ENCODE data around the gene COMMD8.
"Not testable (repeated sequence)": the region's sequence is repeated elsewhere in the genome, so short reads cannot be mapped to it uniquely, and the experiment has no call there.

The COMMD8 gene

GRCh38 chr4:47463235-47463956 lies at the start of gene COMMD8:
TSS of gene COMMD8 (minus strand) at chr4:47463702. CDS start at chr4:47463651, 51 bp downstream.
- peak; percentile 96 for DNase-seq

GRCh38 chr4:47510506-47511143 lies 47.1 kb upstream of the COMMD8 start:
- no peak for DNase-seq

- DNase-seq: no peak
These were observed 42.2 kb upstream of the COMMD8 start for GRCh38 chr4:47505666-47506065.

- DNase-seq: no peak
These were observed 41.6 kb upstream of the COMMD8 start for GRCh38 chr4:47505147-47505546.

GRCh38 chr4:47500776-47501175 lies 37.3 kb upstream of the COMMD8 start:
- DNase-seq: no peak

GRCh38 chr4:47499700-47500099 lies 36.2 kb upstream of the COMMD8 start:
- DNase-seq: no peak

- DNase-seq: no peak
These were observed 35.4 kb upstream of the COMMD8 start for GRCh38 chr4:47498899-47499298.

- no peak for DNase-seq
These were observed 30.6 kb upstream of the COMMD8 start for GRCh38 chr4:47494124-47494430.

- DNase-seq: no peak
These were observed 30.0 kb upstream of the COMMD8 start for GRCh38 chr4:47493238-47494123.

GRCh38 chr4:47490550-47490949 lies 27.0 kb upstream of the COMMD8 start:
- DNase-seq: no peak

- DNase-seq: no peak
These were observed 25.2 kb upstream of the COMMD8 start for GRCh38 chr4:47488706-47489105.

GRCh38 chr4:47486727-47487126 lies 23.2 kb upstream of the COMMD8 start:
- not testable (repeated sequence) for DNase-seq

- DNase-seq: no peak
These were observed 22.8 kb upstream of the COMMD8 start for GRCh38 chr4:47486231-47486673.

- DNase-seq: no peak
These were observed 22.3 kb upstream of the COMMD8 start for GRCh38 chr4:47485768-47486167.

GRCh38 chr4:47485047-47485692 lies 21.7 kb upstream of the COMMD8 start, which contains the start of gene ATP10D:
TSS of gene ATP10D (plus strand) at chr4:47485275. CDS start at chr4:47512541, 27,266 bp downstream.
- peak; percentile 71 for DNase-seq

- DNase-seq: no peak
These were observed 20.7 kb upstream of the COMMD8 start for GRCh38 chr4:47484168-47484567.

GRCh38 chr4:47483745-47484144 lies 20.2 kb upstream of the COMMD8 start:
- no peak for DNase-seq

- no peak for DNase-seq
These were observed 18.8 kb upstream of the COMMD8 start for GRCh38 chr4:47482326-47482725.

GRCh38 chr4:47478804-47479203 lies 15.3 kb upstream of the COMMD8 start:
- DNase-seq: no peak

GRCh38 chr4:47475411-47475810 lies 11.9 kb upstream of the COMMD8 start:
- no peak for DNase-seq

GRCh38 chr4:47474799-47475198 lies 11.3 kb upstream of the COMMD8 start:
- DNase-seq: no peak

GRCh38 chr4:47473141-47473750 lies 9.7 kb upstream of the COMMD8 start:
- DNase-seq: no peak

GRCh38 chr4:47471591-47471990 lies 8.1 kb upstream of the COMMD8 start:
- DNase-seq: no peak

Data from NCI-H1092 (cell line).